SJSA1 (cell line): ENCODE measurements around the gene KCNJ6. TPM values are rescaled to one million over a fixed set of nuclear protein-coding genes. Genes with fewer than 3 reads are reported as not detected.
"Not testable (repeated sequence)": the region's sequence is repeated elsewhere in the genome, so short reads cannot be mapped to it uniquely, and the experiment has no call there.

Experiments used
- DNase-seq, 2 experiments: peaks; one replicate each; pipeline ENCODE4 v3.0.0-alpha.2; 2015 to 2020; ENCODE audit warnings: low spot score in 2 of 2, low read depth in 1 of 2
- H3K27ac ChIP-seq: fragments of 250-450 bp; sonication (Bioruptor Pico); 2 replicates; pipeline ENCODE4 v1.5.1; 2020; ENCODE audit warnings: mild to moderate bottlenecking, moderate library complexity
- H3K27me3 ChIP-seq: fragments of 250-450 bp; sonication (Bioruptor Pico); replicated peaks from 2 replicates; pipeline ENCODE4 v1.5.1; 2020; ENCODE audit warnings: mild to moderate bottlenecking, moderate library complexity
- H3K36me3 ChIP-seq: fragments of 250-450 bp; sonication (Bioruptor Pico); 2 replicates; pipeline ENCODE4 v1.5.1; 2020; ENCODE audit warnings: mild to moderate bottlenecking
- H3K4me1 ChIP-seq: fragments of 250-450 bp; sonication (Bioruptor Pico); replicated peaks from 2 replicates; pipeline ENCODE4 v1.6.1; 2021; ENCODE audit warnings: mild to moderate bottlenecking
- H3K4me3 ChIP-seq: fragments of 250-450 bp; sonication (Bioruptor Pico); 2 replicates; pipeline ENCODE4 v1.5.1; 2020; ENCODE audit warnings: mild to moderate bottlenecking
- H3K9me3 ChIP-seq: fragments of 250-450 bp; sonication (Bioruptor Pico); replicated peaks from 2 replicates; pipeline ENCODE4 v1.5.1; 2020; ENCODE audit warnings: mild to moderate bottlenecking
- total RNA-seq: library from RNA; depleted of rRNA; stranded (reverse); fragments of >200 nt; shearing (Covaris generic); gene quantifications from 2 replicates; pipeline ENCODE4 v1.2.3, GENCODE V29; 2014

The KCNJ6 gene
- total RNA-seq, 1 experiment from 2014 or later = 0.24 TPM

DNA sequence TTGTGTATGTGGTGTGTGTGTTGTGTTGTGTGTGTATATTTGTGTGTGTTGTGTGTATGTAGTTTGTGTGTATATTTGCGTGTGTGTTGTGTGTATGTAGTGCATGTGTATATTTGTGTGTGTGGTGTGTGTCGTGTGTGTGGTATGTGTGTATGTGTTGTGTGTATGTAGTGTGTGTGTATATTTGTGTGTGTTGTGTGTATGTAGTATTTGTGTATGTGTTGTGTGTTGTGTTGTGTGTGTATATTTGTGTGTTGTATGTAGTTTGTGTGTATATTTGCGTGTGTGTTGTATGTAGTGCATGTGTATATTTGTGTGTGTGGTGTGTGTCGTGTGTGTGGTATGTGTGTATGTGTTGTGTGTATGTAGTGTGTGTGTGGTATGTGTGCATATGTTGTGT is 154.9 kb downstream of the KCNJ6 start:
- not testable (repeated sequence) for H3K27ac ChIP-seq, H3K4me1 ChIP-seq, H3K27me3 ChIP-seq, H3K4me3 ChIP-seq, H3K36me3 ChIP-seq, H3K9me3 ChIP-seq, DNase-seq

- peaks cover 4% of the 10 kb centered on the region; the same call in 1 of the 2 replicates for H3K4me1 ChIP-seq
These were observed 156.5 kb downstream of the KCNJ6 start for GRCh38 chr21:37759777-37760176.

DNA sequence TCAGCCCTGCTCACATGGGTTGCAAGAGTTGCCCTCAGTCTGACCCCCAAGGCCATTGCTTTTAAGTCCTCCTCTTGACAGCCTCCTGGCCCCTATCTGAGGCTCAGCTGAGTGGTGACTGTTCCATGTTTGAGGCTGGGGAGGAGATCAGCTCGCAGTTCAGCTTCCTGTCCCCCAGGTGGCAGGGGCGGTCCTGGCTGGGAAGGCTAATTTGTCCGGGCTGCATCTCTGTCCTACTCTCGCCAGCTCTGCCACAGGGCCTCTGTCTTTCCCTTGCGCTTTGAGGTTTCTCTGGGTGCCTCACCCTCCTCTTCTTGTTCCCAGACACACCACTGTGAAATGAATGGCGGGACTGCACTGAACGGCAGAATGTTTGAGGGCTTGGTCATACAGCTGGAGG is 157.3 kb downstream of the KCNJ6 start:
- H3K27me3 ChIP-seq = peaks cover 6% of the 10 kb centered on the region; the same call in 1 of the 2 replicates
- no peak overlapping the region for H3K27ac ChIP-seq
- peak; percentile 57 to 76 for DNase-seq
- H3K36me3 ChIP-seq = no peaks in the 10 kb centered on the region
- no peaks in the 10 kb centered on the region for H3K9me3 ChIP-seq
- no peak overlapping the region for H3K4me3 ChIP-seq
- peaks cover 4% of the 10 kb centered on the region; the same call in 1 of the 2 replicates for H3K4me1 ChIP-seq

More at GRCh38 chr21:37759777-37760176, 156.5 kb downstream of the KCNJ6 start:
- Histone ChIP-seq H3K27ac (no peak overlapping the region), H3K4me3 (no peak overlapping the region), H3K27me3 (no peaks in the 10 kb centered on the region), H3K9me3 (no peaks in the 10 kb centered on the region), H3K36me3 (no peaks in the 10 kb centered on the region)
- no peak for DNase-seq

- H3K27me3 ChIP-seq = peaks cover 7% of the 10 kb centered on the region; the same call in 1 of the 2 replicates
- H3K27ac ChIP-seq = no peak overlapping the region
- no peak overlapping the region for H3K4me3 ChIP-seq
- peaks cover 4% of the 10 kb centered on the region; the same call in 1 of the 2 replicates for H3K4me1 ChIP-seq
- no peak for DNase-seq
- H3K36me3 ChIP-seq = no peaks in the 10 kb centered on the region
- no peaks in the 10 kb centered on the region for H3K9me3 ChIP-seq
These were observed 158.5 kb downstream of the KCNJ6 start for GRCh38 chr21:37757606-37758376.

DNA sequence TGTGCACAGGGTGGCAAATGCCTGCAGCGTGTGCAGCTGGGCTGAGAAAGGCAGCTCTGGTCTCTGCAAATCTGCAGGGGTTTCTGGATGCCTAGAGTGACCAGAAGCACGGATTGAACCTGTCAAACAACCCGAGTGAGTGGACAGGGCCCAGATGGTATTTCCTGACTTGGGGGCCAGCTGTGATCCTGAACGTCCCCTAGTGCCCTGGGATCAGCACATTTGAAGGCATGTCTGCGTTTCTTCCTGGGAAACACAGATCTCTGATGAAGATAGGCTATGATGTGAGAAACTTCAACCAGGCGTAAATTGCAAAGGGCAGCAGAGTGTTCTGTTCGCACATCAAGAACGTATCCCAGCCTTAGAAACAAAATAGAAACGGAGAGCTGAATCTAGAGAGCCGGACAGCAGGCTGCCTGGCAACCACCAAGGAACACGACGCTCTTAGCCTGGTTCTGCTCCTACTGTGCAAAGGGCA is 163.1 kb downstream of the KCNJ6 start:
- no peak overlapping the region for H3K27ac ChIP-seq
- DNase-seq = no peak

GRCh38 chr21:37751268-37751975 is 164.8 kb downstream of the KCNJ6 start:
- H3K27me3 ChIP-seq = peaks cover 18% of the 10 kb centered on the region; the same call in 1 of the 2 replicates
- H3K9me3 ChIP-seq = no peaks in the 10 kb centered on the region
- no peaks in the 10 kb centered on the region for H3K36me3 ChIP-seq
- H3K4me1 ChIP-seq = no peaks in the 10 kb centered on the region
- no peak for DNase-seq
- H3K27ac ChIP-seq = no peak overlapping the region
- no peak overlapping the region for H3K4me3 ChIP-seq

More for the DNA sequence above, 163.1 kb downstream of the KCNJ6 start:
- no peaks in the 10 kb centered on the region for H3K4me1 ChIP-seq
- peaks cover 18% of the 10 kb centered on the region; the same call in 1 of the 2 replicates for H3K27me3 ChIP-seq
- no peaks in the 10 kb centered on the region for H3K9me3 ChIP-seq
- no peak overlapping the region for H3K4me3 ChIP-seq
- no peaks in the 10 kb centered on the region for H3K36me3 ChIP-seq

DNA sequence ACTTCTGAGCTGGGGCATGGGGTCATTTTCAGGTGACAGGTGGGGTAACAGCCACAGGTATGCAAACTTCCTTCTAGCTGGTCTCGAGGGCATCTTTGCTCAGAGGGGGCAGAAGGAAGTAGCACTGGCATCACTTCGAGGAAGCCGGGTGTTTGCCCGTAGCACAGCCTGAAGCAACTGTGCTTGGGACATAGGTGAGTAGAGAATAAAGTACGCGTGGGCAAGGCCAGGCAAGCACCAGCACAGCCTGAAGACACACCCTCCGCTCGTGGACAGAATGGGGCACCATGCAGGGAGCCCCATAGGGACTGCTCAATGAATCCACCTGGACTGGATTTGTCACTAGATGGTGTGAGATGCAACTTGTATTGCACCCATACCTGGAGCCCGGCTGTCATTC is 167.1 kb downstream of the KCNJ6 start:
- no peak for DNase-seq
- H3K36me3 ChIP-seq = no peaks in the 10 kb centered on the region
- H3K27me3 ChIP-seq = peaks cover 14% of the 10 kb centered on the region; the same call in 1 of the 2 replicates
- H3K4me1 ChIP-seq = no peaks in the 10 kb centered on the region
- no peak overlapping the region for H3K27ac ChIP-seq
- H3K4me3 ChIP-seq = no peak overlapping the region
- H3K9me3 ChIP-seq = no peaks in the 10 kb centered on the region

- Histone ChIP-seq H3K27me3 (0 out of 2 replicates have a peak, but pooled peaks cover 11% of the 10 kb centered on the region), H3K4me3 (no peak overlapping the region), H3K36me3 (no peaks in the 10 kb centered on the region), H3K4me1 (no peaks in the 10 kb centered on the region), H3K27ac (no peak overlapping the region), H3K9me3 (no peaks in the 10 kb centered on the region)
- DNase-seq = no peak
These were observed 167.9 kb downstream of the KCNJ6 start for GRCh38 chr21:37748351-37748750.

DNA sequence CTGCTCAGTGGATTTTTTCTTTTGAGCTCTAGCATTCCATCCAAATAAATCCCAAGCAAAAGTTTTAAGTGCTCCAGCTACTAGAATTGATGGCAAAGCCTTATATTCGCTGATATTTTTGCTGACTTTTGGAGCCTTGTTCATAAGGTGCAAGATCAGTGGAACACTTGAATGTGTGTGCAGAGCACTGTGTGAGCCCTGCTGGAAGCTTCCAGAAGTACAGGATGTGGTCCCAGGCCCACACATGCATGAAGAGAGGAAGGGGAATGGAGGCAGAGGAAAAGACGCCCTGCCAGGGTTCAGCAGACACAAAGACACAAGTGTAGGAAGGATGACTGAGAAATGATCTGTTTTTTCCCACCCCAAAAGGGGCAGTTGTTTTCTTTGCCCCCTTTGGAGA is 169.4 kb downstream of the KCNJ6 start:
- H3K9me3 ChIP-seq = no peaks in the 10 kb centered on the region
- no peaks in the 10 kb centered on the region for H3K4me1 ChIP-seq
- no peak overlapping the region for H3K4me3 ChIP-seq
- no peaks in the 10 kb centered on the region for H3K36me3 ChIP-seq
- DNase-seq = no peak
- H3K27ac ChIP-seq = no peak overlapping the region
- H3K27me3 ChIP-seq = 0 out of 2 replicates have a peak, but pooled peaks cover 11% of the 10 kb centered on the region

GRCh38 chr21:37744551-37744950 is 171.7 kb downstream of the KCNJ6 start:
- Histone ChIP-seq H3K36me3 (no peaks in the 10 kb centered on the region), H3K4me3 (no peak overlapping the region), H3K9me3 (no peaks in the 10 kb centered on the region), H3K4me1 (no peaks in the 10 kb centered on the region), H3K27me3 (peaks cover 11% of the 10 kb centered on the region), H3K27ac (no peak overlapping the region)
- no peak for DNase-seq

- no peak for DNase-seq
- H3K9me3 ChIP-seq = no peaks in the 10 kb centered on the region
- H3K27me3 ChIP-seq = peaks cover 11% of the 10 kb centered on the region
- H3K27ac ChIP-seq = no peak overlapping the region
- H3K36me3 ChIP-seq = no peaks in the 10 kb centered on the region
- no peaks in the 10 kb centered on the region for H3K4me1 ChIP-seq
- H3K4me3 ChIP-seq = no peak overlapping the region
These were observed 173.7 kb downstream of the KCNJ6 start for GRCh38 chr21:37742532-37742931.

DNA sequence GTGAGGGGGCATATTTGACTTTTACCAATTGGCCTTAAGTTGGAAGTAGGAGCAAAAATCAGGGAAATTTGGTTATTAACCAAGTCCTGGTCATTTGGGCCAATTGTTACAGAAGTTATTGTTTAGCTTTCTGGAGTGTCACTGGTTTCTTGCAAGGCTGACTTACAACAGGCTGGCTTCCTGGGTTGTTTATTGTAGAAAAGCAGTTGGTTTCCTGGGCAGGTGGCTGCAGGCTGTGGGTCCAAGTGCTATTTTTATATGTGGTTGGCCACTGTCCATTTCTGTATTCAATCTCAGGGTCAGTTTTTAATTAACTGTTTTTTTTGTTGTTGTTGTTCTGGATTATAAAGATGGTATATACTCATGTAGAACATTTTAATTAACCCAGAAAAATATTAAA is 174.1 kb downstream of the KCNJ6 start:
- H3K9me3 ChIP-seq = no peaks in the 10 kb centered on the region
- no peak for DNase-seq
- no peak overlapping the region for H3K4me3 ChIP-seq
- H3K27me3 ChIP-seq = peaks cover 11% of the 10 kb centered on the region
- no peaks in the 10 kb centered on the region for H3K36me3 ChIP-seq
- no peaks in the 10 kb centered on the region for H3K4me1 ChIP-seq
- no peak overlapping the region for H3K27ac ChIP-seq

GRCh38 chr21:37737996-37738395 is 178.3 kb downstream of the KCNJ6 start:
- Histone ChIP-seq H3K27ac (no peak overlapping the region), H3K27me3 (peaks cover 17% of the 10 kb centered on the region), H3K4me3 (no peak overlapping the region), H3K9me3 (no peaks in the 10 kb centered on the region), H3K4me1 (no peaks in the 10 kb centered on the region), H3K36me3 (no peaks in the 10 kb centered on the region)
- no peak for DNase-seq

GRCh38 chr21:37737507-37737906 is 178.8 kb downstream of the KCNJ6 start:
- Histone ChIP-seq H3K4me3 (no peak overlapping the region), H3K4me1 (no peaks in the 10 kb centered on the region), H3K27ac (no peak overlapping the region), H3K27me3 (peaks cover 17% of the 10 kb centered on the region), H3K9me3 (no peaks in the 10 kb centered on the region), H3K36me3 (no peaks in the 10 kb centered on the region)
- no peak for DNase-seq
